ENCODE data around the gene SMIM3.

- TF ChIP-seq CTCF (IDR thresholded peaks at IDR 0.05) = no peak
- no peak for TF ChIP-seq POLR2A (IDR thresholded peaks at IDR 0.05)
- TF ChIP-seq POLR2AphosphoS5 (IDR thresholded peaks at IDR 0.05) = no peak
- TF ChIP-seq EP300 (IDR thresholded peaks at IDR 0.05) = no peak
These were observed 30.8 kb downstream of the SMIM3 start for GRCh38 chr5:150809363-150809762.

Data from gastroesophageal sphincter (tissue), 3 donors.